SK-N-SH treated with all-trans-retinoic acid at 6 μM for 48 hours (cell line): Measurements from ENCODE around the gene RFX4.

ENCODE experiments used
- ISL1 ChIP-seq: fragments of 250-450 bp; sonication (Bioruptor Pico); IDR thresholded peaks from 2 replicates; pipeline ENCODE4 v2.1.2; 2022; ENCODE audit warnings: mild to moderate bottlenecking, moderate library complexity
- PATZ1 ChIP-seq: fragments of 250-450 bp; sonication (Bioruptor Pico); IDR thresholded peaks from 2 replicates; pipeline ENCODE4 v1.8.0; 2020; ENCODE audit warnings: mild to moderate bottlenecking, moderate library complexity, borderline replicate concordance
- SNAI2 ChIP-seq: fragments of 250-450 bp; sonication (Bioruptor Pico); IDR thresholded peaks from 2 replicates; pipeline ENCODE4 v1.5.0; 2020; ENCODE audit warnings: mild to moderate bottlenecking, moderate library complexity
- ZFP3 ChIP-seq: fragments of 250-450 bp; sonication (Bioruptor Pico); IDR thresholded peaks from 2 replicates; pipeline ENCODE4 v1.5.0; 2020; ENCODE audit warnings: mild to moderate bottlenecking, moderate library complexity
- ZFP30 ChIP-seq: fragments of 450-650 bp; formaldehyde crosslinking; IDR thresholded peaks from 2 replicates; pipeline ENCODE4 v1.5.0; 2022; ENCODE audit warnings: mild to moderate bottlenecking, moderate library complexity

GRCh38 chr12:106804668-106805067, 221.9 kb downstream of the RFX4 start:
- TF ChIP-seq SNAI2 (CRISPR knock-in tag): no peak
- no peak for TF ChIP-seq ISL1 (CRISPR knock-in tag)
- TF ChIP-seq PATZ1 (CRISPR knock-in tag): no peak
- no peak for TF ChIP-seq ZFP3 (CRISPR knock-in tag)
- TF ChIP-seq ZFP30: no peak
